Measurements from ENCODE around the gene MYLK2.

DNA sequence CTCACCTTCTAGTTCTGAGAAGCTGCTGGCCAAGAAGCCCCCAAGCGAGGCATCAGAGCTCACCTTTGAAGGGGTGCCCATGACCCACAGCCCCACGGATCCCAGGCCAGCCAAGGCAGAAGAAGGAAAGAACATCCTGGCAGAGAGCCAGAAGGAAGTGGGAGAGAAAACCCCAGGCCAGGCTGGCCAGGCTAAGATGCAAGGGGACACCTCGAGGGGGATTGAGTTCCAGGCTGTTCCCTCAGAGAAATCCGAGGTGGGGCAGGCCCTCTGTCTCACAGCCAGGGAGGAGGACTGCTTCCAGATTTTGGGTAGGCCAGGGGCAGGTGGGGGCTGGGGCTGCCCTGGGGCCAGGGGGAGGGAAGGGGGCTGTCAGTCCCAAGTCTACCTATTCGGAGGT is 2.3 kb downstream of the MYLK2 start:
- no peak for TF ChIP-seq MXI1 (IDR thresholded peaks at IDR 0.05; ENCODE audit: low read depth, low read length)
- TF ChIP-seq YY1 (IDR thresholded peaks at IDR 0.05; ENCODE audit: low read depth, low read length), result no peak
- no peak for TF ChIP-seq RAD21 (IDR thresholded peaks at IDR 0.05; ENCODE audit: insufficient read depth, low read depth, low read length)
- no peak for TF ChIP-seq POLR2A (IDR thresholded peaks at IDR 0.05; ENCODE audit: low read depth, low read length)
- TF ChIP-seq, protein P1, sequence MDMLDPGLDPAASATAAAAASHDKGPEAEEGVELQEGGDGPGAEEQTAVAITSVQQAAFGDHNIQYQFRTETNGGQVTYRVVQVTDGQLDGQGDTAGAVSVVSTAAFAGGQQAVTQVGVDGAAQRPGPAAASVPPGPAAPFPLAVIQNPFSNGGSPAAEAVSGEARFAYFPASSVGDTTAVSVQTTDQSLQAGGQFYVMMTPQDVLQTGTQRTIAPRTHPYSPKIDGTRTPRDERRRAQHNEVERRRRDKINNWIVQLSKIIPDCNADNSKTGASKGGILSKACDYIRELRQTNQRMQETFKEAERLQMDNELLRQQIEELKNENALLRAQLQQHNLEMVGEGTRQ (IDR thresholded peaks at IDR 0.05; ENCODE audit: borderline replicate concordance, low read depth, low read length), result no peak
- no peak for TF ChIP-seq EP300 (IDR thresholded peaks at IDR 0.05; ENCODE audit: borderline replicate concordance in 1 of 2, control insufficient read depth in 1 of 2, low read depth in 2 of 2, low read length in 2 of 2)
- TF ChIP-seq, protein P2, sequence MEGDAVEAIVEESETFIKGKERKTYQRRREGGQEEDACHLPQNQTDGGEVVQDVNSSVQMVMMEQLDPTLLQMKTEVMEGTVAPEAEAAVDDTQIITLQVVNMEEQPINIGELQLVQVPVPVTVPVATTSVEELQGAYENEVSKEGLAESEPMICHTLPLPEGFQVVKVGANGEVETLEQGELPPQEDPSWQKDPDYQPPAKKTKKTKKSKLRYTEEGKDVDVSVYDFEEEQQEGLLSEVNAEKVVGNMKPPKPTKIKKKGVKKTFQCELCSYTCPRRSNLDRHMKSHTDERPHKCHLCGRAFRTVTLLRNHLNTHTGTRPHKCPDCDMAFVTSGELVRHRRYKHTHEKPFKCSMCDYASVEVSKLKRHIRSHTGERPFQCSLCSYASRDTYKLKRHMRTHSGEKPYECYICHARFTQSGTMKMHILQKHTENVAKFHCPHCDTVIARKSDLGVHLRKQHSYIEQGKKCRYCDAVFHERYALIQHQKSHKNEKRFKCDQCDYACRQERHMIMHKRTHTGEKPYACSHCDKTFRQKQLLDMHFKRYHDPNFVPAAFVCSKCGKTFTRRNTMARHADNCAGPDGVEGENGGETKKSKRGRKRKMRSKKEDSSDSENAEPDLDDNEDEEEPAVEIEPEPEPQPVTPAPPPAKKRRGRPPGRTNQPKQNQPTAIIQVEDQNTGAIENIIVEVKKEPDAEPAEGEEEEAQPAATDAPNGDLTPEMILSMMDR (IDR thresholded peaks at IDR 0.05 in 2 of 3, conservative IDR thresholded peaks at IDR 0.05 in 1 of 3; ENCODE audit: control insufficient read depth in 2 of 3, extremely low read depth in 1 of 3, insufficient read depth in 1 of 3, low read depth in 3 of 3, low read length in 3 of 3), result no peak
- TF ChIP-seq SUZ12 (IDR thresholded peaks at IDR 0.05; ENCODE audit: unreplicated experiment), result no peak
- no peak for TF ChIP-seq FOXM1 (IDR thresholded peaks at IDR 0.05; ENCODE audit: low read depth, low read length)
- TF ChIP-seq POLR2AphosphoS2 (IDR thresholded peaks at IDR 0.05; ENCODE audit: low read depth, low read length), result no peak
- no peak for TF ChIP-seq BCL11A (IDR thresholded peaks at IDR 0.05; ENCODE audit: low read depth, low read length)

Measured in GM12878 (cell line).